ENCODE measurements around the gene KCTD2. TPM values are rescaled to one million over a fixed set of nuclear protein-coding genes. Genes with fewer than 3 reads are reported as not detected.

Gene KCTD2
- total RNA-seq, 1 donor, result 20.2 TPM

- peak; percentile 36 for DNase-seq (ENCODE audit: low read depth)
- no peak for TF ChIP-seq CTCF (IDR thresholded peaks at IDR 0.05; ENCODE audit: insufficient read depth, low read length)
- no peak overlapping the region for H3K4me3 ChIP-seq (ENCODE audit: low read depth, low read length)
Measured at GRCh38 chr17:75010683-75011400, 36.2 kb upstream of the KCTD2 start.

- no peak for TF ChIP-seq CTCF (IDR thresholded peaks at IDR 0.05; ENCODE audit: insufficient read depth, low read length)
- H3K4me3 ChIP-seq (ENCODE audit: low read depth, low read length), result peak overlapping the region; percentile 84
- peak; percentile 85 for DNase-seq (ENCODE audit: low read depth)
Measured at GRCh38 chr17:75011401-75012095, 35.5 kb upstream of the KCTD2 start.

- no peak for DNase-seq (ENCODE audit: low read depth)
- peak overlapping the region; percentile 84 for H3K4me3 ChIP-seq (ENCODE audit: low read depth, low read length)
- no peak for TF ChIP-seq CTCF (IDR thresholded peaks at IDR 0.05; ENCODE audit: insufficient read depth, low read length)
Measured at GRCh38 chr17:75012096-75012345, 35.0 kb upstream of the KCTD2 start.

- peak; percentile 81 for DNase-seq (ENCODE audit: low read depth)
- peak within 1 kb of the TSS; percentile 84 for H3K4me3 ChIP-seq (ENCODE audit: low read depth, low read length)
- peak; percentile 69 for TF ChIP-seq CTCF (IDR thresholded peaks at IDR 0.05; ENCODE audit: insufficient read depth, low read length)
Measured at GRCh38 chr17:75012346-75013091, 34.5 kb upstream of the KCTD2 start, which contains the start of gene MRPL58. TSS of gene MRPL58 (plus strand) at chr17:75012670. CDS start at chr17:75012687, 17 bp downstream.

- peak overlapping the region; percentile 84 for H3K4me3 ChIP-seq (ENCODE audit: low read depth, low read length)
- DNase-seq (ENCODE audit: low read depth), result no peak
- no peak for TF ChIP-seq CTCF (IDR thresholded peaks at IDR 0.05; ENCODE audit: insufficient read depth, low read length)
Measured at GRCh38 chr17:75013092-75013559, 33.9 kb upstream of the KCTD2 start.

- no peak overlapping the region for H3K4me3 ChIP-seq (ENCODE audit: low read depth, low read length)
- DNase-seq (ENCODE audit: low read depth), result no peak
- no peak for TF ChIP-seq CTCF (IDR thresholded peaks at IDR 0.05; ENCODE audit: insufficient read depth, low read length)
Measured at GRCh38 chr17:75019146-75019545, 27.9 kb upstream of the KCTD2 start.
